Measurements from ENCODE around the gene PHYHD1.

Gene PHYHD1

GRCh38 chr9:128886211-128886891 lies 34.4 kb upstream of the PHYHD1 start:
- H3K36me3 ChIP-seq (ENCODE audit: insufficient read depth, low read length) = peaks cover 19% of the 10 kb centered on the region; the same call in 1 of the 2 replicates
- DNase-seq (ENCODE audit: low read depth, low spot score) = no peak

GRCh38 chr9:128887049-128887448 lies 33.7 kb upstream of the PHYHD1 start:
- H3K9me3 ChIP-seq (ENCODE audit: low read depth, low read length) = no peaks in the 10 kb centered on the region
- DNase-seq (ENCODE audit: low read depth, low spot score) = no peak
- H3K4me3 ChIP-seq = no peak overlapping the region
- H3K27ac ChIP-seq = no peak overlapping the region
- TF ChIP-seq FOXP2 (optimal IDR thresholded peaks at IDR 0.05; ENCODE audit: control extremely low read depth, extremely low read length, insufficient read depth) = no peak
- TF ChIP-seq EZH2 (IDR thresholded peaks at IDR 0.05) = no peak
- TF ChIP-seq POLR2AphosphoS5 (IDR thresholded peaks at IDR 0.05; ENCODE audit: borderline replicate concordance, low read depth, low read length) = no peak
- peaks cover 21% of the 10 kb centered on the region; the same call in 1 of the 2 replicates for H3K36me3 ChIP-seq (ENCODE audit: insufficient read depth, low read length)
- H3K9ac ChIP-seq (ENCODE audit: insufficient read length) = no peak overlapping the region

More at GRCh38 chr9:128886211-128886891, 34.4 kb upstream of the PHYHD1 start:
- Histone ChIP-seq H3K27ac (no peak overlapping the region), H3K4me3 (no peak overlapping the region), H3K9me3 (ENCODE audit: low read depth, low read length) (no peaks in the 10 kb centered on the region), H3K9ac (ENCODE audit: insufficient read length) (no peak overlapping the region)
- TF ChIP-seq EZH2 (IDR thresholded peaks at IDR 0.05) = no peak
- TF ChIP-seq FOXP2 (optimal IDR thresholded peaks at IDR 0.05; ENCODE audit: control extremely low read depth, extremely low read length, insufficient read depth) = no peak

GRCh38 chr9:128887914-128888350 lies 32.9 kb upstream of the PHYHD1 start:
- no peak for TF ChIP-seq EZH2 (IDR thresholded peaks at IDR 0.05)
- no peak for TF ChIP-seq FOXP2 (optimal IDR thresholded peaks at IDR 0.05; ENCODE audit: control extremely low read depth, extremely low read length, insufficient read depth)
- TF ChIP-seq POLR2AphosphoS5 (IDR thresholded peaks at IDR 0.05; ENCODE audit: borderline replicate concordance, low read depth, low read length) = no peak
- Histone ChIP-seq H3K9me3 (ENCODE audit: low read depth, low read length) (no peaks in the 10 kb centered on the region), H3K4me3 (no peak overlapping the region), H3K27ac (no peak overlapping the region), H3K9ac (ENCODE audit: insufficient read length) (no peak overlapping the region), H3K36me3 (ENCODE audit: insufficient read depth, low read length) (peaks cover 22% of the 10 kb centered on the region; the same call in 1 of the 2 replicates)
- no peak for DNase-seq (ENCODE audit: low read depth, low spot score)

GRCh38 chr9:128891321-128892220 lies 29.2 kb upstream of the PHYHD1 start:
- DNase-seq (ENCODE audit: low read depth, low spot score) = no peak
- no peak overlapping the region for H3K9ac ChIP-seq (ENCODE audit: insufficient read length)
- H3K4me3 ChIP-seq = no peak overlapping the region
- TF ChIP-seq POLR2AphosphoS5 (IDR thresholded peaks at IDR 0.05; ENCODE audit: borderline replicate concordance, low read depth, low read length) (no peak), FOXP2 (optimal IDR thresholded peaks at IDR 0.05; ENCODE audit: control extremely low read depth, extremely low read length, insufficient read depth) (no peak), EZH2 (IDR thresholded peaks at IDR 0.05) (no peak)
- H3K27ac ChIP-seq = no peak overlapping the region
- H3K36me3 ChIP-seq (ENCODE audit: insufficient read depth, low read length) = peaks cover 21% of the 10 kb centered on the region; the same call in 1 of the 2 replicates
- H3K9me3 ChIP-seq (ENCODE audit: low read depth, low read length) = no peaks in the 10 kb centered on the region

GRCh38 chr9:128892221-128892921 lies 28.4 kb upstream of the PHYHD1 start:
- DNase-seq (ENCODE audit: low read depth, low spot score) = no peak
- TF ChIP-seq FOXP2 (optimal IDR thresholded peaks at IDR 0.05; ENCODE audit: control extremely low read depth, extremely low read length, insufficient read depth) = no peak
- no peak for TF ChIP-seq POLR2AphosphoS5 (IDR thresholded peaks at IDR 0.05; ENCODE audit: borderline replicate concordance, low read depth, low read length)
- no peak for TF ChIP-seq EZH2 (IDR thresholded peaks at IDR 0.05)
- Histone ChIP-seq H3K27ac (no peak overlapping the region), H3K4me3 (no peak overlapping the region), H3K36me3 (ENCODE audit: insufficient read depth, low read length) (peaks cover 18% of the 10 kb centered on the region; the same call in 1 of the 2 replicates), H3K9me3 (ENCODE audit: low read depth, low read length) (no peaks in the 10 kb centered on the region), H3K9ac (ENCODE audit: insufficient read length) (no peak overlapping the region)

GRCh38 chr9:128893354-128893753 lies 27.4 kb upstream of the PHYHD1 start:
- H3K9ac ChIP-seq (ENCODE audit: insufficient read length) = no peak overlapping the region
- no peak overlapping the region for H3K4me3 ChIP-seq
- peaks cover 19% of the 10 kb centered on the region; the same call in 1 of the 2 replicates for H3K36me3 ChIP-seq (ENCODE audit: insufficient read depth, low read length)
- DNase-seq (ENCODE audit: low read depth, low spot score) = no peak
- no peak overlapping the region for H3K27ac ChIP-seq
- TF ChIP-seq FOXP2 (optimal IDR thresholded peaks at IDR 0.05; ENCODE audit: control extremely low read depth, extremely low read length, insufficient read depth) (no peak), POLR2AphosphoS5 (IDR thresholded peaks at IDR 0.05; ENCODE audit: borderline replicate concordance, low read depth, low read length) (no peak)
- H3K9me3 ChIP-seq (ENCODE audit: low read depth, low read length) = no peaks in the 10 kb centered on the region

- DNase-seq (ENCODE audit: low read depth, low spot score) = no peak
- H3K9ac ChIP-seq (ENCODE audit: insufficient read length) = no peak overlapping the region
- H3K9me3 ChIP-seq (ENCODE audit: low read depth, low read length) = no peaks in the 10 kb centered on the region
- no peak overlapping the region for H3K27ac ChIP-seq
- peaks cover 15% of the 10 kb centered on the region; the same call in 1 of the 2 replicates for H3K36me3 ChIP-seq (ENCODE audit: insufficient read depth, low read length)
- TF ChIP-seq POLR2AphosphoS5 (IDR thresholded peaks at IDR 0.05; ENCODE audit: borderline replicate concordance, low read depth, low read length) (no peak), EZH2 (IDR thresholded peaks at IDR 0.05) (no peak), FOXP2 (optimal IDR thresholded peaks at IDR 0.05; ENCODE audit: control extremely low read depth, extremely low read length, insufficient read depth) (no peak)
- H3K4me3 ChIP-seq = no peak overlapping the region
Measured at GRCh38 chr9:128894764-128895163, 26.0 kb upstream of the PHYHD1 start.

- no peak overlapping the region for H3K9ac ChIP-seq (ENCODE audit: insufficient read length)
- H3K4me3 ChIP-seq = no peak overlapping the region
- DNase-seq (ENCODE audit: low read depth, low spot score) = no peak
- H3K27ac ChIP-seq = no peak overlapping the region
- H3K9me3 ChIP-seq (ENCODE audit: low read depth, low read length) = no peaks in the 10 kb centered on the region
- TF ChIP-seq FOXP2 (optimal IDR thresholded peaks at IDR 0.05; ENCODE audit: control extremely low read depth, extremely low read length, insufficient read depth) (no peak), EZH2 (IDR thresholded peaks at IDR 0.05) (no peak), POLR2AphosphoS5 (IDR thresholded peaks at IDR 0.05; ENCODE audit: borderline replicate concordance, low read depth, low read length) (no peak)
- H3K36me3 ChIP-seq (ENCODE audit: insufficient read depth, low read length) = peaks cover 12% of the 10 kb centered on the region; the same call in 1 of the 2 replicates
Measured at GRCh38 chr9:128895556-128895955, 25.2 kb upstream of the PHYHD1 start.

All from SK-N-MC (cell line).